ENCODE data around the gene GABPA.

GABPA gene

DNA sequence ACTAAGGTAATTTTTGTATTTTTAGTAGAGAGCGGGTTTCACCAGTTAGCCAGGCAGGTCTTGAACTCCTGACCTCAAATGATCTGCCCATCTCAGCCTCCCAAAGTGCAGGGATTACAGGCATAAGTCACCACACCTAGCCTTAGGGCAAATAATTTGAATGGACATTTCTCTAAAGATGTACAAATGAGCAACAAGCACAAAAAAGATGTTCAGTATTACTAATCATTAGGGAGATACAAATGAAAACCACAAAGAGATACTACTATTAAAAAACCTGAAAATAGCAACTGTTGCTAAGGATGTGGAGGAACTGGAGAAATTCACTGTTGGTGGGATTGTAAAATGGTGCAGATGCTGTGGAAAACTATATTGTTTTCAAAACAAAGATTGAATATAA, 79.1 kb downstream of the GABPA start:
- no peak for DNase-seq

DNA sequence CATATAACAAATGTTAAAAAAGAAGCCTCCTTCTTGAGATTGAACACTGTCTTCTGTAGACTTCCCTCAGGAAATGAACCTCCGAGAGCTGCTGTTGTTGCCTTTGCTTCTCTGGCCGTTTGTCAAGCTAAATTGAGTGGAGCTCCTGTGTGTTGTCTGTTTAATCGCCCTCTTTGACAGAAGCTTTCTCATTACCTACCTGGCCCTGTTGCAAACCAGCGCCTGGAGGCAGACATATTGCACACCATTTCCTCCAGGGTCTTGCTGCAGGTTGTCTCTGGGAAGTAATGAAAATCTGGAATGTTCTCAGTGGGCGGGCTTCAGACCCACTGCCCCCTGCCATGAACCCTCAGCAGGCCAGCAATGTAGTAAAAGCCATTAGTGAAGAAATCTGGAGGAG, 83.3 kb downstream of the GABPA start:
- no peak for DNase-seq

DNA sequence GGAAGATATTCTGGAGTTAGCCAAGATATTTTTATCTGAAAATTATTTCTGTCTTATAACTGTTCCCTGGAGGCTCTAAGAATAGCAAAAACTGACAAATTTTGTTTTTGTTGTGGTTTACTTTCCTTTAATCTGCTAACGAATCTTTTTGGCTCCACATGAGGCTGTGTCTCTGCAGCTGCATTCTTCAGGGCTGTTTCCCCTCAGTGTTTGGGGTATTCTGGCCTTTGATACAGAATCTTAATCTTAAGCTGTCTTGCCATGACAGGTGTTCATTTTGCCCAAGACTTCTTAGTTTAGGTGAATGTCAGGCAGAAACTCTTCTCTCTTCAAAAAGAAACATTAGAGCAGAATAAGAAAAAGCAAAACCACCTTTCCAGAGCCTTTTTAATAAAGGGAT, 83.8 kb downstream of the GABPA start:
- DNase-seq: no peak
